Measurements from ENCODE around the gene TNNI2. TPM values are rescaled to one million over a fixed set of nuclear protein-coding genes. Genes with fewer than 3 reads are reported as not detected.

TNNI2 gene
- total RNA-seq, 4 donors from 2014 or later = 17.4 to 63.6 (median 27.2) TPM

- H3K36me3 ChIP-seq = no peaks in the 10 kb centered on the region
- peaks cover 42% of the 10 kb centered on the region for H3K4me1 ChIP-seq
- H3K9me3 ChIP-seq = no peaks in the 10 kb centered on the region
- peak overlapping the region; percentile 33 for H3K4me3 ChIP-seq
- 13% methylated on average over 23 of the region's 27 CpGs for WGBS
- no peaks in the 10 kb centered on the region for H3K27me3 ChIP-seq
- DNase-seq (ENCODE audit: low spot score in 2 of 2) = peak; percentile 91 to 95
- TF ChIP-seq POLR2AphosphoS5 (IDR thresholded peaks at IDR 0.05) (peak in 2 of 3 donors; percentile 61 to 79), POLR2A (IDR thresholded peaks at IDR 0.05) (no peak)
- H3K27ac ChIP-seq = peak overlapping the region; percentile 77
Observed at GRCh38 chr11:1863352-1864216, 24.8 kb downstream of the TNNI2 start.

GRCh38 chr11:1864231-1864630, 25.4 kb downstream of the TNNI2 start:
- peaks cover 46% of the 10 kb centered on the region for H3K4me1 ChIP-seq
- WGBS = 49% methylated on average over 18 of the region's 18 CpGs
- H3K36me3 ChIP-seq = no peaks in the 10 kb centered on the region
- peak overlapping the region; percentile 33 for H3K4me3 ChIP-seq
- no peaks in the 10 kb centered on the region for H3K27me3 ChIP-seq
- DNase-seq (ENCODE audit: low spot score in 2 of 2) = no peak
- TF ChIP-seq POLR2A (IDR thresholded peaks at IDR 0.05) (no peak), CTCF (IDR thresholded peaks at IDR 0.05) (no peak), EP300 (IDR thresholded peaks at IDR 0.05) (no peak), POLR2AphosphoS5 (IDR thresholded peaks at IDR 0.05) (no peak)
- H3K27ac ChIP-seq = peak overlapping the region; percentile 77
- no peaks in the 10 kb centered on the region for H3K9me3 ChIP-seq

GRCh38 chr11:1864831-1865665, 26.3 kb downstream of the TNNI2 start:
- no peak for DNase-seq (ENCODE audit: low spot score in 2 of 2)
- peaks cover 55% of the 10 kb centered on the region for H3K4me1 ChIP-seq
- H3K36me3 ChIP-seq = no peaks in the 10 kb centered on the region
- H3K9me3 ChIP-seq = no peaks in the 10 kb centered on the region
- 84% methylated on average over 29 of the region's 30 CpGs for WGBS
- H3K4me3 ChIP-seq = peak overlapping the region; percentile 33
- no peaks in the 10 kb centered on the region for H3K27me3 ChIP-seq
- TF ChIP-seq POLR2AphosphoS5 (IDR thresholded peaks at IDR 0.05) = no peak
- TF ChIP-seq CTCF (IDR thresholded peaks at IDR 0.05) = no peak
- no peak for TF ChIP-seq POLR2A (IDR thresholded peaks at IDR 0.05)
- no peak for TF ChIP-seq EP300 (IDR thresholded peaks at IDR 0.05)
- H3K27ac ChIP-seq = peak overlapping the region; percentile 77

- Histone ChIP-seq H3K36me3 (no peaks in the 10 kb centered on the region), H3K4me3 (no peak overlapping the region), H3K27ac (no peak overlapping the region), H3K4me1 (peaks cover 66% of the 10 kb centered on the region), H3K27me3 (no peaks in the 10 kb centered on the region), H3K9me3 (no peaks in the 10 kb centered on the region)
- TF ChIP-seq CTCF (IDR thresholded peaks at IDR 0.05) = no peak
- no peak for DNase-seq (ENCODE audit: low spot score in 2 of 2)
- 80% methylated on average over 1 of the region's 8 CpGs for WGBS
Observed at GRCh38 chr11:1866226-1866625, 27.4 kb downstream of the TNNI2 start.

- 87% methylated on average over 3 of the region's 15 CpGs for WGBS
- Histone ChIP-seq H3K4me3 (no peak overlapping the region), H3K27ac (no peak overlapping the region)
Observed at GRCh38 chr11:1866776-1867175, 28.0 kb downstream of the TNNI2 start.

More at GRCh38 chr11:1866776-1867175, 28.0 kb downstream of the TNNI2 start:
- no peak for DNase-seq (ENCODE audit: low spot score in 2 of 2)
- TF ChIP-seq POLR2A (IDR thresholded peaks at IDR 0.05) (no peak), CTCF (IDR thresholded peaks at IDR 0.05) (no peak), POLR2AphosphoS5 (IDR thresholded peaks at IDR 0.05) (no peak), EP300 (IDR thresholded peaks at IDR 0.05) (no peak)
- Histone ChIP-seq H3K27me3 (no peaks in the 10 kb centered on the region), H3K4me1 (peaks cover 72% of the 10 kb centered on the region), H3K9me3 (no peaks in the 10 kb centered on the region), H3K36me3 (no peaks in the 10 kb centered on the region)

All from suprapubic skin (tissue), 4 donors.